C4-2B (cell line): Measurements from ENCODE around the gene ASIC4.

ENCODE experiments used
- H3K27ac ChIP-seq: fragments of 450-650 bp; 2 replicates; pipeline ENCODE4 v1.5.1; 2017
- CTCF ChIP-seq: fragments of 450-650 bp; conservative IDR thresholded peaks from 2 replicates; pipeline ENCODE4 v1.5.1; 2017; ENCODE audit warnings: mild to moderate bottlenecking
- ZFX ChIP-seq: fragments of 450-650 bp; IDR thresholded peaks from 2 replicates; pipeline ENCODE4 v1.6.1; 2017

ASIC4 gene

GRCh38 chr2:219499555-219499954 lies 14.7 kb upstream of the ASIC4 start:
- TF ChIP-seq CTCF (no peak), ZFX (no peak)
- no peak overlapping the region; the same call in 1 of the 2 replicates for H3K27ac ChIP-seq

DNA sequence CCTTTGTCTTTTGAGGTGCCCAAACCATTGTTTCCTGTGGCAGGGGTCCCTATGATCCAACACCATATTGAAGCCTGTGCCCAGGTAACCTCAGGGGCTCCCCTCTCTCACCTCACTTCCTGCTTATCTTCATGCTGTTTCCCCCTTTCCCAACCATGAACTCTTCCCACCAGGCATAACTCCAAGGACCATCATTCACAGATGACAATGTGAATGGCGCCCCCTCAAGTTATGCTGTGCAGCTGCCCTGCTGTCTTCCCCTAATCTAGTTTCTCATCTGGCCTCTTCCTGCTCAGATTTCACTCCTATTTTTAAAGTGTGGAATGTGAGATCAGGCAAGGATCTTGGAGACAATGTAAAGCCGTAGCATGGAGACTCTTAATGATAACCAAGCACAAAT lies 14.1 kb upstream of the ASIC4 start:
- no peak; the same call in 1 of the 2 replicates for TF ChIP-seq CTCF
- TF ChIP-seq ZFX = no peak
- no peak overlapping the region for H3K27ac ChIP-seq

DNA sequence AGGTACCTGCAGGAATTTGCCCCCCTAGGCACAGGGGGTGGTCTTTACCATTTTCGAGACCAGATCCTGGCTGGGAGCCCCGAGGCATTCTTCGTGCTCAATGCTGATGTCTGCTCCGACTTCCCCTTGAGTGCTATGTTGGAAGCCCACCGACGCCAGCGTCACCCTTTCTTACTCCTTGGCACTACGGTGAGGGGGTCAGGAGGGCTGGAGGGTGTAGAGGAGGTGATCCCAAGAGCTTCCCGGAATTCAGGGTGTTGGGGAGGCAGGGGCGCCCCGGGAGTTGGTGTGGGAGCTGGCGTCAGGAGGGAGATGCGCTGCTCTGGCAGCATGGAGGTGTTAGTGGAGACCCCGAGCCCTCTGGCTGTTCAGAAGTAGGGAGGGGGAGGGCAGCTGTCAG lies 12.4 kb upstream of the ASIC4 start:
- no peak overlapping the region for H3K27ac ChIP-seq
- TF ChIP-seq ZFX (no peak), CTCF (no peak)

- no peak overlapping the region for H3K27ac ChIP-seq
- TF ChIP-seq ZFX (no peak), CTCF (no peak)
Measured at GRCh38 chr2:219502618-219503017, 11.7 kb upstream of the ASIC4 start.

DNA sequence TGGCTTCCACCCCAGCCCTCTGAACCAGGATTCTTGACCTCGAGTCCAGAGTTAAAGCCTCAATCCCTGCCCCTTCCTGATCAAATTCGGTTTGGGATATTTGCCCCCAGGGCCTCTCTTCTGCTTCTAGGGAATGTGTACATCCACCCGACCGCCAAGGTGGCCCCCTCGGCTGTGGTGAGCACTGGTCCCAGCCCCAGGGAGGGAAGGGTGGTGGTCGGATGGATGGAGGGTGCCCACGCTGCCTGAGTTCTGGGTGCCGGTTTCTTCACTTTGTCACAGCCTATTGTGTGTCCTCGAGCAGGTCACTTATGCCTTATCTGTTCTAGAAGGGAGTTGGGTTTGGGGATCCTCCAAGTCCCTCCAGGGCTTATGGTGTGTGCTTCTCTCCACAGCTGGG lies 8.7 kb upstream of the ASIC4 start:
- no peak for TF ChIP-seq CTCF
- TF ChIP-seq ZFX = no peak
- no peak overlapping the region for H3K27ac ChIP-seq

DNA sequence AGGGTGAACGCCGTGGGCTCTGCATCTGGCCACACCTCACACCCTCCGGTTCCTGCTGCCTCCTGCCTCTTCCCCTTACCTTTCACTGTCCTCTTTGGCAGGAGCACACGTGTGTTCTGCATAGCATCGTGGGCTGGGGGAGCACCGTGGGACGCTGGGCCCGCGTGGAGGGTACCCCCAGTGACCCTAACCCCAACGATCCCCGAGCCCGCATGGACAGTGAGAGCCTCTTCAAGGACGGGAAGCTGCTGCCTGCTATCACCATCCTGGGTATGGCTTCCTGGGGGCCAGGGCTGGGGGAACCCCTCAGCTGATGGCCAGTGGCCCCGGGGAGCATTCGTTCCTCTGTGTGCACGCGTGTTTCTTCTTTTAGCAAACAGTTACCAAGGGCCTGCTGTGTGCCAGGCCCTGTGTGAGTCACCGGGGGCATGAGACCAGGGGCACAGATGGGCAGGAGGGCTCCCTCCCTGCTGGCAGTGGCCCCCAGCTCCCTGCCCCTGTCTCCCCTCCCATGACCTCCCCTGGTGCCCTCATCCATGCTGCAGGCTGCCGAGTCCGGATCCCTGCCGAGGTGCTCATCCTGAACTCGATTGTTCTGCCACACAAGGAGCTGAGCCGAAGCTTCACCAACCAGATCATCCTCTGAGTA lies 8.0 kb upstream of the ASIC4 start:
- H3K27ac ChIP-seq = no peak overlapping the region
- TF ChIP-seq ZFX (no peak), CTCF (no peak)

GRCh38 chr2:219506802-219507526 lies 7.3 kb upstream of the ASIC4 start:
- TF ChIP-seq CTCF (no peak), ZFX (no peak)
- H3K27ac ChIP-seq = no peak overlapping the region
